Fibroblast of upper back skin (primary cell): ENCODE results near the gene SSPN.
A peak's percentile ranks its signal among the peaks of the same experiment; 100 is the strongest.

Experiments used
- DNase-seq: peaks from one replicate; pipeline ENCODE4 v3.0.0-alpha.2; 2013

Gene SSPN

DNA sequence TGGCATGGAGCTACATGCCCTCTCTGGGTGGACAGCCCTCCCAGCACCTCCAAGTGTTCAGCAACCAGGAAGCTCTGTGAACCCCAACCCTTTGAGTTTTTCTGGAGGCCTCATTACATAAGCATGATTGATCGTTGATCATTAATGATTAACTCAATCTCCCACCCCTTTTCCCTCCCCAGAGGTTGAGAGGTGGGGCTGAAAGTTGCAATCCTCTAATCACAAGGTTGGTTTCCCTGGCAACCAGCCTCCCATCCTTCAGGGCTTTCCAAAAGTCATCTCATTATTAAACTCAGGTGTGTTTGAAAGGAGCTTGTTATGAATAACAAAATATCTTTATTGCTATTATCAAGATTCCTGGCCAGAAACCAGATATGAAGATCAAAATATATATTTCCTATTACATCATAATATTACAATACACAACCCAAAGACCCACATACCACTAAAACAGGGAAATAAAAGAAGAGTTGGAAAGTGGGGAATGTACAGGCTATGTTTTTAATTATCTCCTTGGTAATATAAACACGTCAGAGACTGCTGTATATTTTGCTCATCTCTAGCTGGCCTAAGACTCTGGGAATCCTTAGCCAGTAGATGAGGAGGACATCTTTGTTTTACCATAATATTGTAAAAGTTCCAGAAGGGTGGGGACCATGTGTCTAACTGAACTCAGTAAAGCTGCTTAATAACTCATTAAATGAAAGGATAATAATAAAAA, 73.6 kb downstream of the SSPN start:
- peak; percentile 66 for DNase-seq

DNA sequence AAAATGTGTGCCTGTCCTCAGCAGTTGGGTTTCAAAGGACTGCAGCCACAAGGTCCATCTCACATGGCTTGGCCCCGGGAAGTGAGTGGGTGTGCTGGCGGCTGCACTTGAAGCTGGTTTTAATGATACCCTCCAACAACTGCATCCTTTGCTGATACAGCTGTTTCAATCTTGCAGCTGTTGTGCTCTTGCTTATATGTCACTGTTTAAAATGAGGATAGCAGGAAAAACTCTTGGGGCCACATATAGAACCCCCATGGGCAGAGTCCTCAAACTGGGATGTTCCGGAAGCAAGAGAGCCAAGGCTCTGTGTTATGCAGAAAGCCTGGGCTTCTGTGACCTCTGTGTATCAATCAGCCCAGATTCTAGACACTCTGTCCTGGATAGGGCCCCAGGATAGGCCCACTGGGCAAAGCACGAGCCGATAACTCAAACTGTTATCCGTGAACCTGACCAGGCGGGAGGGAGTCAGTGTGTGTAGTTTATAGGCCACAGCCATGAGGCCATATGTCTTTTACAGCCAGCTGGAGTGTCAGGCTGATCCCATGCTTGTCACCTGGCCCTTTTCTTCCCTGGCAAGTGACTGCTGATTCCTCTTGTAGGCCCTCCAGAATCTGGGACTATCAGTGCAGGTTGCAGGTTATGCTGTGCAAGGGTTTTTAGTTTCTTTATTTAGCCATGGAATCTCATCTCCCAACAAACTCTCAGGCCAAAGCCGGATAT, 74.3 kb downstream of the SSPN start:
- no peak for DNase-seq

DNA sequence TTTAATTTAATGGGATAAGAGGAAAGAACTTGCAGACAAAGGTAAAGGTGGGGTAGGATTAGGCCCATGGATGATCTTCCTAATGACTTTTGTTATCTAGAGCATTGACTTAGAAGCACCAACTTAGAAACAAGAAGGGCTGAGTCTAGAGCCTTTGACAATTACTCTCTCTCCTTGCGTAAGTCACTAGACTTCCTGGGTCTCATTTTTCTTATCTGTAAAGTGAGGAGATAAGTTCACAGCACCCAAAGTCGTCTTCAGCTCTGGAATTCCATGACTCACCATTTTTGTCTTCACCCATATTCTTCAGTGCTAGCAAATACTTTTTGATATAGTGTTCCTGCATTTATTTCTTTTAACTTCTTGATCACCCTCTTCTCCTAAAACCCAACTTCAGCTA, 75.7 kb downstream of the SSPN start:
- peak; percentile 34 for DNase-seq

DNA sequence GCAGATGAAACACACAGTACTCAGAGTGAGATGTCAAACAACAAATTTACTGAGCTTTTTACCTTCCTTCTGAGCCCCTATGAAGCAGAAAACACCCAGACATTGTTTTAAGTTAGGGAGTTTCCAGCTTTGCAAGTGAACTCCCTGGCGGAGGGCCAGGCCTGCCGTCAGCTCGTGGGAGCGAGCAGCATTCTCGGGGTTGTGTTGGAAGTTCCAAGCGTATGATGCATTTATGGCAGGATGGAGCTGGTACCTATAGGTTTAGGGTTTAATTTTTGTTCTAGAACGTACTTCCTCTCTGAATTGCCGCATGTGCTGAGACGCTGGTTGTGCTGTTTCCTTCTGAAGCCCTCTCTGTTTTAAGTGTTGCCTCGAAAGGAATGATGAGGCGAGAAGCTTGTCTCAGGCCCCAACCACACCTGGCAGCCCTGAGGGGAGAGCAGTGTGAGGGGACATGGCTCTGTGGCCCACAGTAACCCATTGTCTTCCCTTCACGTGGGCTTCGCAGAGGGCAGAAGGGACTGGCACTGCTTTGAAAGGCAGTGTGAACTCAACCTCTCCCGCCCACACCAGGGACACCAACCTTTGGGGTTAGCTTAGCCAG, 76.6 kb downstream of the SSPN start:
- peak; percentile 89 for DNase-seq

DNA sequence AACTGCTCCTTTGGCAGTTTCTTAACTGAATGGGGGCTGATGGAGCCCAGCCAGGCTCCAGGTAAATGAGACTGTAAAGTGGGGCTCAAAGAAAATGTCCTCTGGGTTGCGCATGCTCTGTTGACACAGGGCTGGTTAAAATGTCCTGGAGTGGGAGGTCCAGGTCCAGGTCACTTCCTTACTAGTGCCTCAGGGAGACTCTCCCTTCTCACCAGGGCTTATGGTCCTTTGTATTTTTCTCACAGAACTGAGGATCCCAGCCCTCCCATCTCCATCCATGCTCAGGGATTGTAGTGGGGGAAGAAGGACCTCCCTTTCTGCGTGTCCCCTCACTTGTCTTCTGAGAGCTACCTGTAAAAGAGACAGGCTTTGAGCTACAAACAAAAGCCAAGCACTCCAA, 77.5 kb downstream of the SSPN start:
- DNase-seq = no peak

DNA sequence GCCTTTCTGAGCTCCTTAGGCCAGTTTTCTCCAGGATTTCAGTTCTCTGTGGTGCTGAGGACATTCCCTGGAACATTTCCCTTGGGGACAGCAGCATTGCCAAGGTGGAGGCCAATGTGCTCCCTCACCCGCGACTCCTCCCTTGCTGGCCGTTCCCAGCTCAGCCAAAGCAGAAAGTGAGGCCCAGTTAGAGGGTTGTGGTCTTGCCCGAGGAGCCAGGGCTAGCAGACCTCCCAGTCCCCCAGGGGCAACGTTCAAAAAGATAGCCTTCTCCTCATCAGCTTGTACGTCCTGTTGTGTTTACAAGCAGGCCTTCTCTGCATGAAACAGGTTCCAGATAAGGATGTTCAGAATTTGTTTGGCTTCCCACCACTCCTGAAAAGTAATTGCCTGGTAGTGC, 78.4 kb downstream of the SSPN start:
- no peak for DNase-seq

DNA sequence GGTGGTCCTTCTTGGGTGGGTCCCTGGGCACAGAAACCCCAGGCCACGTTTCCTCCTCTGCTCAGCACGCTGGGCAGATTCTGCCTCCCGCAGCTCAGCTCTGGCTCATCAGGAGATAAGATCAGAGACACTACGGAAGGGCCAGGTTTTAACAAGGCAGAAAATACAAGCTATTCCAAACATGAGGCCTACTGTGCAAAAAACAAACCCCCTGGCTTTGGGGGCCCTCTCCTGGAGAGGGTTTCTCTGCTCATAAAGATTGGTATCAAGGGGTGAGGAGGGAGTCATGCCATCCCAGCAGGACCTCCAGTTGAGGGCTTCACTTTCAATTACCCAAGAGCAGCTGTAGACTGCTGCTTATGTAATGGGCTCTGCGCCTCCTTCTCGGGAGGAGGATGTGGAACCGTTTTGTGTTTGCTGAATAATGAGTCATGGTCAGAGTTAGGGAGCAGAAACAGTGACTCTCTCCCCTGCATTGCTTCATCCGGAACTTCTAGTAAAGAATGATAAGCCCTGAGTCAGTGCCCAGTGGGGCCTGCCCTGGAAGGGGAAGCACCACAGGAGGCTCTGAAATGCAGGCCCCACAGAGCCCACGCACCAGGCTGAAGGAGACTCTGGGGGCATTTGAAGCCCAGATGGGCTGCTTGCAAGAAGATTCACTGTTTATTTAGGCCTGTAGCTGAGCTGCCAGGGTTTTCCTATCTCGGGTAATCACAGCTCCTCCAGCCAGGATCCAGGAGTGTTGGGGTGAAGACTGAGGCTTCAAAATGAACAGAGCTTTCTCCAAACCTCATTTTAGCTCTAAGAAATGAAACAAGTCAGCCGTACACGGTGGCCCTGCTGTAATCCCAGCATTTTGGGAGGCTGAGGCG, 79.3 kb downstream of the SSPN start:
- DNase-seq = peak; percentile 99

DNA sequence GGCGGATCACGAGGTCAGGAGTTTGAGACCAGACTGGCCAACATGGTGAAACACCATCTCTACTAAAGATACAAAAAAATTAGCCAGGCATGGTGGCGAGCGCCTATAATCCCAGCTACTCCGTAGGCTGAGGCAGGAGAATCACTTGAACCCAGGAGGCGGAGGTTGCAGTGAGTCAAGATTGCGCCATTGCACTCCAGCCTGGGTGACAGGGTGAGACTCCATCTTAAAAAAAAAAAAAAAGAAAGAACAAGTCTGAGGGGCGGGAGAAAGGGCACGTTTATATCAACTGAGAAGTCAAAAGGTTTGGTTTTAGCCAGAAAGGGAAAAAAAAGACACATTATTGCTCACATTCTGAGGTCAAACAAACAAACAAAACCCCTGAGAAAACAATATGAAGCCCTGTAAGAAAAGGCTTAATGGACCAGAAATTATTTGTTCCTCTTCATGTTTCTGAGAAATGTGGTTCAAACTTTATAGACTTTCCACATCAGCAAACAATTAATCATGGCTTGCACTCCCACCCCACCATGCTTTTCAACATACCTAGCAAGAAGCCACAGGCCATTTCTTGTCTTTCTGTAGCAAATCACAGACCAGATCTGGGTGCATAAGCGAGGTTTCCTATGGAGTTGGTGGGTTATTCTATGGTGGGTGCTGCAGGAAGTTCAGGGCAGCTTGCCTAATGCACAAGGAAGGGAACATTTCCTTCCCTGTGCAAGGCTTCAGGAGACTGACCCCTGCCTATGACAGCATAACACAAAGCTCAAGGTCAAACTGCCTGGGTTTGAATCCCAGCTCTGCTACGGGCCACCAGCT, 80.1 kb downstream of the SSPN start:
- peak; percentile 44 for DNase-seq

DNA sequence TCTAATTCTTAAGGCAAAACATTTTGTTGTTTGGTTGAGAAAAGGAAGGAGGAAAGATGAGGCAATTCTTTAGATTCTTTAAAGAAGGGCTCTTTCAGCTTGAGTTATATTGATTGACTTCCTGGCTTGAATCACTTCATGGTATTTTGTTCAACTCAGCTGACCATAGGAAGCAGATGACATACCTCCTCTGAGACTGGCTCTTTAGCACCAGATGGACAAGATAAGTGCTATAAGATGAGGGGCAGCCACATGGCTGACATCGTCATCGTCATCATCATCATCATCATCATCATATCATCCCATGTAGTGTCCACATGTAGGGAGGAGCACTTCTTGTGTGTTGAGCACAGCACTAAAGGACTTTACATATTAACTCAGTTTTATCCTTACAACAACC, 81.3 kb downstream of the SSPN start:
- DNase-seq = peak; percentile 50

DNA sequence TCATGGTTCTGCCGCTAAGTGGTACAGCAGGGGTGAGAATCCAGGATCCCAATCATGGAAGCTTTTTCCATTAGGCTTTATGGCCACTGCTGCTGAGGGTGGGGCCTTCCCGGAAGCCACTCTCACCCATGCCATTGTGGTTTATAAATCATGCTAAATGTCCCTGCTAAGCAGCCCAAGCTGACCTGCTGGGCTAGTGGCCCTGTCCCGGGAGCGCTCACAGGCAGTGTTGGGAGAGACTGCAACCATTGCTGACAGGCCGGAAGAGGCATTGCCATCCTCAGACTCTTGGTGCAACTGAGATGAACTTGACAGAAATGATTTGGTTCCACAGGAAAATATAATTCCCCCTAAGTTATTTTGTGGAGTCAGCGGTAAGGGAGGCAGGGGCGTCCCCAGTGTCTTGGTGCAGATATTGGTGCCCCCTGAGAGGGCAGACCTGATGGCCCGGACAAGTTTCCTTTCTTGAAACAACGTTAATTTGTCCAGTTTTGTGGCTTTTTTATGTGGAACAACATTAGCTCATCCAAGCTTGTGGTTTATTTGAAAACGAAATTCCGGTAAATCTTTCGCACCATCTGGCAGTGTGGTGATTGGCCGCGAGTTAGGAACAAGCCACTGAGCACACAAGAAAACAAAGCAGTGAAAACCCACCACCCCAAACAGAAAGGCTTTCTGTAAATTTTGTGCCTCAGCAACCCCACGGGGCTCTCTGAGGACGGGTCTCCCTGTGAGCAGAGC, 82.3 kb downstream of the SSPN start:
- DNase-seq = no peak

DNA sequence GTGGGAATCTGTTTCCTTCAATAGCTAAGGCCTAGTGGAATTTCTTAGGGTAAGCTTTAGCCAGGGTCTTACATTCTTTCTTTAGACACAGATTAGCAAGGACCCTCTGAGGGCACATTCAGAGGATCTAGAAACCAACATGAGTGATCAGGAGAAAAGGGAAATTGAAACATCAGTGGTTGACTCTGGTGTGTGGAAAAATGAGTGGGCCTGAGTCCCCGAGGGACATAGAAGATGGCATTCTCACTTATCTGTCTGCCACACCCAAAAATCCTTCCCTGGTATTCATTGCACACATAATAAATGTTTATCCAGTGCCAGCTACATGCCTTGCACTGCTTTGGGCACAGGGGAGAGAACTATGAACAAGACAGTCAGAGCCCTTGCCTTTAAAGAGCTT, 82.9 kb downstream of the SSPN start:
- DNase-seq = no peak

DNA sequence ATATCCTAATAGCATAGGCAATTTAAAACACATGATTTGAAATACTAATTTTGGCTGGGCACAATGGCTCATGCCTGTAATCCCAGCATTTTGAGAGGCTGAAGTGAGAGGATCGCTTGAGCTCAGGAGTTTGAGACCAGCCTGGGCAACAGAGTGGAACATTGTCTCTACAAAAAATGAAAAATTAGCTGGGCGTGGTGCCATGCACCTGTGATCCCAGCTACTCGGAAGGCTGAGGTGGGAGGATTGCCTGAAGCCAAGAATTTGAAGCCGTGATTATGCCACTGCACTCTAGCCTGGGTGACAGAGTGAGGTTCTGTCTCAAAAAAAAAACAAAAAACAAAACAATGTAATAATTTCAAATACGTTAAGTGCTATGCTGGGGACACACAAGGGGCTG, 83.3 kb downstream of the SSPN start:
- no peak for DNase-seq

DNA sequence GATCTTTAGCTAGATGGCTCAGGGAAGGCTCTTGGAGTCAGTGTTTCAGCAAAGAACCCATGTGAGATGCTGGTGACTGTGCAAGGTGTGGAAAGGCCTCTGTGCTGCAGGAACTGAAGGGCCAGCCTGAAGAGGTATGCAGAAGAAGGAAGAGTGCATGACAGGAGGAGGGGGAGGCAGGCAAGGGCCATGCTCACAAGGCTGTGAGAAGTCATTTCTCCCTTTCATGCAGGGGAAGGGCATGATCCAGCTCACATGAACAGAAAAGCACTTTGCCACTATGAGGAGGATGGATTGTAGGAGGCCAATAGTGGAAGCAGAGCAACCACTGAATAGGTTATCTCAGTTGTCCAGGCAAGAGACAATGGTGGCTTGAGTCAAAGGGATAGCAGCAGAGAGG, 83.7 kb downstream of the SSPN start:
- DNase-seq = no peak

DNA sequence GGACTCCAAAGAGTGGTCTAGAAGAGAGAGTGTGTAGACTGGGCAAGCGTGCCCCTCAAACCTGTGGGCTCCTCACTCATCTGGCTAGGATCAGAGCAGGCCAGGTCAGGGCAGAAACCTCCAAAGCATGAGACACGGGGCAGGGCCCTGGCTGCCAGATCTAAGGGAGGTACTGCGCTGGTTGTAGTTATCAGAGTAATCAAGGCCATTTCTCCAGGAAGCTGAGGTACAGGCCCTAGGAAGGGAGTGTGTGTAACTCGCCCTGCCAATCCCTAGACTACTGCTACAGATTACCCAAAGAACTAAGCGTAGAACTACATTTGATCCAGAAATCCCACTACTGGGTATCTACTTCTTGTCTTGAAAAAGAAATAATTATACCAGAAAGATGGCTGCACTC, 84.5 kb downstream of the SSPN start:
- DNase-seq = no peak

DNA sequence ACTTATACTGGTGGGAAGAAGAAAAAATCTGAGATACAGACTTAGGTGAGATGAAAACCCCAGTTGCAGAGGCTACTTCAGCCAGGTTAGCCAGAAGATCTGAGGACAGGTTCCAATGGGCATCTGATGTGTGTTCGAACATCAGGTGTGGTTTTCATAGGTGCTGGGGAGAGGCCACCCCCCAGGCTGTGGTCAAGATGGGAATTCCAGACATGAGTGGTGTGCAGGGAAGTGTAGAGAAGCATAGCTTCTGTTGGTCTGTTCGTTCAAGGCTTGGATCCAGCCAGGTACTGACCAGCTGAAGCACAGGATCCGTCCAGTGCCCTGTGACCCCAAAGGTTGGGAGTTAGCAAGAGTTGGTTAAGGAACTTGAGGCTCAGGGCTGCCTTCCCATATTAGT, 85.5 kb downstream of the SSPN start:
- no peak for DNase-seq

DNA sequence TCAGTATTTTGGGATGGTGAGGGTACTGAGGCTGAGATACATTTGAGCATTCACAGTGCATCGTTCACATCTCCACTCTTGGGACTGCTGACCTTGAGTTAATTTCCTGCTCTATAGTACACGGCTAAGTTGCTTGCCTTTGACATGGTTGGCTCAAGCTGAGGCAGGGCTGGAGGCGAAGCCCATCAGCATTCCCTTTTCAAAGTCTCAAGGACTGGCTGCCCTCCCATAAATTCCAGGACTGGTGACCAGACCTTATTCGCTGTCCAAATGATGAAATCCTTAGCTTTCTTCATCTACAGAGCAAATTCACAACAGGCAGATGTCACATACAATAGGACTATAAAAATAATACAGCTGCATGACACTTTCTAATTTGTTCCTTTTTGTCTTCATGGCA, 85.9 kb downstream of the SSPN start:
- peak; percentile 36 for DNase-seq

DNA sequence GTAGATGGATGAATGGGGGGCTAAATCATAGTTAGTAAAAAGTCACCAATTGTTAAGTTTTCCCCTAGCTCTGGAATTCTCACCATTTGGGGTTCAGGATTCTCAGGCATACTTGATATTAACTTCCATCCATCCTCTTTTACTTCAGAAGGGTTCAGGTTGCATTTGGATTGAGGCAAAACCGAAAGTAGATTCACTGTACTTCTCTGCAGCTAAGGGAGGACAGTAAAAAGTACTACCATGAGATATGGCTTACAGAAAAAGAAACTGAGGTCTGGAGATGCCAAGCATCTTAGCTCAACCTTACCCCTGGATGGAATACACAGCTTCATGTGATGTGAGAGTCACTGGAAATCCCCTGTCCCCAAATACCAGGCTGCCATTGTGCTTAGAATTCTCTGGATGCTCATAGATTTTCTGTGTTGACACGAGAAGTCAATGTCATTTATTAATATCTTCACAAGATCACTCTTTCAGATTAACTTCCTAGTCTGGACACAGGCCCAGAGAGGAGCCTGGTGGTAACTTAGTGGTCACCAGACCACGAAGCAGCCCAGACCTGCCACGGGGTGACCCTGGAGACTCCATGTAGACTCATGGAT, 87.1 kb downstream of the SSPN start:
- no peak for DNase-seq

DNA sequence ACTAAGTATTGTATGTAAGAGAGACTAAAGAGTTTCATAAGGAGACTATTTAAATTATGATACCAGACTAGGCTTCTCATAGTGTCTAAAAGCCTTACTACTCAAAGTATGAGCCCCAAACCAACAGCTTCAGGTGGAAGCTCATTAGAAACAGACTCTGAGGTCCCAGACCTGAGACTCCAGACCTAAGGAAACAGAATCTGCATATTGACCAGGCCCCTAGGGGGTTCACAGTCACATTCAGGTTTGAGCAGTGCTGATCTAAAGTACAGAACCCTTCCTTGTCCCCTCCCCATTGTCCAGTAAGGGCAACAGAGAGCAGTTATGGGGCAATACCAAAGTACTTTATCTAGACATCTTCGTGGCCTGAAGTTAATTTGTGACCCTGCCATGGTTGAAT, 87.7 kb downstream of the SSPN start:
- no peak for DNase-seq

DNA sequence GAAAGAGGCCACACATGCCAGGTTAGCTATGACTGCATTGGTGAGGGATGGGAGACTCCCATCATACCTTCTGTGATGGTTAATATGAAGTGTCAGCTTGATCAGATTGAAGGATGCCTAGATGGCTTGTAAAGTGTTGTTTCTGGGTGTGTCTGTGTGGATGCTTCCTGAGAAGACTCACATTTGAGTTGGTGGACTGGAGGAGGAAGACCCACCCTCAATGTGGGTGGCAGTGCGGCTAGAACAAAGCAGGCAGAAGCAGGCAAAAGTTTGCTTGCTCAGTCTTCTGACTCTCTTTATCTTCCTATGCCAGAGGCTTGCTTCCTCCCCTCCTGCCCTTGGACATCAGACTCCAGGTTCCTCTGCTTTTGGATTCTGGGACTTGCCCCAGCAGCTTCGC, 88.2 kb downstream of the SSPN start:
- DNase-seq = no peak

DNA sequence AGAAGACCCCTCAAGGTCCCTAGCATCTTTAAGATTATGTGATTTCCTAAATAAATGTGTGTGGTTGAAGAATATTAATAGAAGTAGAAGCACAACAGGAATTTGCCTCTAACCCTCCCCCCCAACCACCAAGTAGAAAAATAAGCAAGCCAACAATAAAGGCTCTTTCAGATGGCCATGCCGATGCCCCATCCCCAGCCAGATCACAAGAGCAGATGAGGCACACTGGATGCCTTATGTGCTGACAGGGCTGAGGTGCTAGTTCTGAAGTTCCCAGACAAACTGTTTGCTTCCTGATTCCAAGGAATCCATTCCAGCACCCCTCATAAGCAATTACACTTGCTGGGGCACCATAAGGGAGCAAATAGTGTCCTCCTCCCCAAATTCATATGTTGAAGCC, 90.0 kb downstream of the SSPN start:
- no peak for DNase-seq

DNA sequence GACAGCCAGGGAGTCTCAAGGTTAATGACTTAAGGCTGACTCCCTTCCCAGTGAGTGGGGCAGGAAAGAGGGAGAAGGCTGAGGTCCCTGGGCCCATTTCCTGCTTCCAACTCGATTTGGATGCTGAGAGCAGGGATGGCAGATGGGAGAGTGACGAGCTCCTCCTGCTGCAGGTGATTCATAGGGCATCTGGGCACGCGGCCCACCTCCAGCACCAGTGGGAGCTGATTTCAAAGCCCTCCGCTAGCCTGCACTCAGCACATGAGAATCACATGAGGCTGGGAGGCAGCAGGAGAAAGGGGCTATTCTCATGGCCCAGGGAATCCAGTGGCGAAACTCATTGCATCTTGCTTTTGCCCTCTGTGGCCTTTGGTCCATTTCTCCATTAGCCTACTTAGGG, 90.8 kb downstream of the SSPN start:
- DNase-seq = no peak
